ENCODE measurements around the gene CAND1.

GRCh38 chr12:67287311-67287710 is 18.2 kb downstream of the CAND1 start:
- no peak for TF ChIP-seq GATA3 (IDR thresholded peaks at IDR 0.05; ENCODE audit: low read depth, low read length)
- no peak for TF ChIP-seq GATA2 (IDR thresholded peaks at IDR 0.05; ENCODE audit: low read depth, low read length)

All from SH-SY5Y (cell line).